Ovary (tissue), 3 donors: ENCODE measurements around the gene RBBP8.

Experiments used
- CTCF ChIP-seq, 3 donors: fragments of 450-650 bp in 2 of 3; fragments of 200-600 bp in 1 of 3; IDR thresholded peaks; one replicate each; pipeline versions ENCODE4 v1.5.1 to v1.8.0; 2016 to 2022; ENCODE audit warnings: antibody characterized with exemption in 3 of 3, mild to moderate bottlenecking in 1 of 3
- POLR2A ChIP-seq: fragments of 450-650 bp; IDR thresholded peaks from one replicate; pipeline ENCODE4 v1.6.1; 2017; ENCODE audit warnings: antibody characterized with exemption, mild to moderate bottlenecking, moderate library complexity
- donor health status: DM: no; HTN: no; CAD: no.

DNA sequence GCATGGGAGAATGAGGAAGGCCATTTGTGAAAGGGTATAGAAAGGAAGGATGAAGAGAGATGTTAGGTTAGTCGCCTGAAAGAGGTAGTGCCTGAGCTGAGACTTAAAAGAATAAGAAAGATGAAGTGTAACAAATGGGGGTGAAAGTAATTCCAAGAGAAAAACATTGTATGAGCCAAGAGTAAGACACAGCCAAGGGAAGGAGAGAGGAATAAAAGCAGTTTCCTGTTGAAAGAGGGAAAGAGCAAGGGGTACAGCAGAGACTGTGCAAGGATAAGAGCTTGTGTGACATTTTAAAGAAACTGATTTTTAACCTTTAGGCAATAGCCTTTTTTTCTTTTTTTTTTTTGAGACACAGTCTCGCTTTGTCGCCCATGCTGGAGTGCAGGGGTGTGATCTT is 4.8 kb upstream of the RBBP8 start:
- no peak for TF ChIP-seq CTCF (IDR thresholded peaks at IDR 0.05)
- TF ChIP-seq POLR2A, result no peak
